DND-41 (cell line): ENCODE data around the gene TGFBR2.

Experiments
- EZH2 ChIP-seq: IDR thresholded peaks from 3 replicates; pipeline ENCODE4 v1.6.1; 2012; ENCODE audit warnings: borderline replicate concordance, low read depth, mild to moderate bottlenecking, moderate library complexity, low read length, inconsistent platforms; ENCODE audit not compliant: severe bottlenecking
- TF ChIP-seq, protein P1 (sequence below): IDR thresholded peaks from 2 replicates; pipeline ENCODE4 v1.5.1; 2012; ENCODE audit warnings: borderline replicate concordance, low read length, moderate library complexity, mild to moderate bottlenecking; ENCODE audit not compliant: poor library complexity, severe bottlenecking; ENCODE audit errors: extremely low read depth

DNA sequence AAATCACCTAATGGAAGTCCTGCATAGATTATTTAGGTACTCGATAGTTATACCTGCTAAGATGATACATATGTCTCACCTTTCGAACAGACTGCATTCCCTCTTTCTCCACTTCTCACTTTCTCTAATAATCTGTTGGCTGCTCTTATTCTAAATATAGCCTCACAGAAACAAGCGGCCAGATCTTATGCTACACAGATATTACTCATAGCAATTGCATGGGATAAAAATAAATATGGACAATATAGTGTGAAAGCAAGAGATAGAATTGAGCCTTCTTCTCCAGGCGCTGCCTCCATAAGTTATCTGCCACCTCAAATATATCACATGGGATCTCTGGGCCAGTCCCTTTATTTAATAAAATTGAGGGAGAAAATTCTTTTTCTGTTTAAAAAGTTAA lies 29.5 kb upstream of the TGFBR2 start:
- TF ChIP-seq, protein P1, sequence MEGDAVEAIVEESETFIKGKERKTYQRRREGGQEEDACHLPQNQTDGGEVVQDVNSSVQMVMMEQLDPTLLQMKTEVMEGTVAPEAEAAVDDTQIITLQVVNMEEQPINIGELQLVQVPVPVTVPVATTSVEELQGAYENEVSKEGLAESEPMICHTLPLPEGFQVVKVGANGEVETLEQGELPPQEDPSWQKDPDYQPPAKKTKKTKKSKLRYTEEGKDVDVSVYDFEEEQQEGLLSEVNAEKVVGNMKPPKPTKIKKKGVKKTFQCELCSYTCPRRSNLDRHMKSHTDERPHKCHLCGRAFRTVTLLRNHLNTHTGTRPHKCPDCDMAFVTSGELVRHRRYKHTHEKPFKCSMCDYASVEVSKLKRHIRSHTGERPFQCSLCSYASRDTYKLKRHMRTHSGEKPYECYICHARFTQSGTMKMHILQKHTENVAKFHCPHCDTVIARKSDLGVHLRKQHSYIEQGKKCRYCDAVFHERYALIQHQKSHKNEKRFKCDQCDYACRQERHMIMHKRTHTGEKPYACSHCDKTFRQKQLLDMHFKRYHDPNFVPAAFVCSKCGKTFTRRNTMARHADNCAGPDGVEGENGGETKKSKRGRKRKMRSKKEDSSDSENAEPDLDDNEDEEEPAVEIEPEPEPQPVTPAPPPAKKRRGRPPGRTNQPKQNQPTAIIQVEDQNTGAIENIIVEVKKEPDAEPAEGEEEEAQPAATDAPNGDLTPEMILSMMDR = no peak
- no peak for TF ChIP-seq EZH2
